ENCODE data around the gene SLC35D3.

The SLC35D3 gene

DNA sequence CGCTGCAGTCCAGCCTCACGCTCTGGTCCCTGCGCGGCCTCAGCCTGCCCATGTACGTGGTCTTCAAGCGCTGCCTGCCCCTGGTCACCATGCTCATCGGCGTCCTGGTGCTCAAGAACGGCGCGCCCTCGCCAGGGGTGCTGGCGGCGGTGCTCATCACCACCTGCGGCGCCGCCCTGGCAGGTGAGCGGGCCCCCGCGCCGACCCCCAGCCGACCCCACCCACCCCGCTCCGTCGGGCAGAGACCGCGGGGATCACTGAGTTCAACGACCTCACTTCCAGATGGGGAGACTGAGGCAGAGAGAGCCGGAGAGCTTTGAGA, 545 bp downstream of the SLC35D3 start:
- TF ChIP-seq, protein P1, sequence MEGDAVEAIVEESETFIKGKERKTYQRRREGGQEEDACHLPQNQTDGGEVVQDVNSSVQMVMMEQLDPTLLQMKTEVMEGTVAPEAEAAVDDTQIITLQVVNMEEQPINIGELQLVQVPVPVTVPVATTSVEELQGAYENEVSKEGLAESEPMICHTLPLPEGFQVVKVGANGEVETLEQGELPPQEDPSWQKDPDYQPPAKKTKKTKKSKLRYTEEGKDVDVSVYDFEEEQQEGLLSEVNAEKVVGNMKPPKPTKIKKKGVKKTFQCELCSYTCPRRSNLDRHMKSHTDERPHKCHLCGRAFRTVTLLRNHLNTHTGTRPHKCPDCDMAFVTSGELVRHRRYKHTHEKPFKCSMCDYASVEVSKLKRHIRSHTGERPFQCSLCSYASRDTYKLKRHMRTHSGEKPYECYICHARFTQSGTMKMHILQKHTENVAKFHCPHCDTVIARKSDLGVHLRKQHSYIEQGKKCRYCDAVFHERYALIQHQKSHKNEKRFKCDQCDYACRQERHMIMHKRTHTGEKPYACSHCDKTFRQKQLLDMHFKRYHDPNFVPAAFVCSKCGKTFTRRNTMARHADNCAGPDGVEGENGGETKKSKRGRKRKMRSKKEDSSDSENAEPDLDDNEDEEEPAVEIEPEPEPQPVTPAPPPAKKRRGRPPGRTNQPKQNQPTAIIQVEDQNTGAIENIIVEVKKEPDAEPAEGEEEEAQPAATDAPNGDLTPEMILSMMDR (IDR thresholded peaks at IDR 0.05; ENCODE audit: control insufficient read depth, extremely low read depth, insufficient read depth) = no peak
- DNase-seq (ENCODE audit: low read depth) = no peak

DNA sequence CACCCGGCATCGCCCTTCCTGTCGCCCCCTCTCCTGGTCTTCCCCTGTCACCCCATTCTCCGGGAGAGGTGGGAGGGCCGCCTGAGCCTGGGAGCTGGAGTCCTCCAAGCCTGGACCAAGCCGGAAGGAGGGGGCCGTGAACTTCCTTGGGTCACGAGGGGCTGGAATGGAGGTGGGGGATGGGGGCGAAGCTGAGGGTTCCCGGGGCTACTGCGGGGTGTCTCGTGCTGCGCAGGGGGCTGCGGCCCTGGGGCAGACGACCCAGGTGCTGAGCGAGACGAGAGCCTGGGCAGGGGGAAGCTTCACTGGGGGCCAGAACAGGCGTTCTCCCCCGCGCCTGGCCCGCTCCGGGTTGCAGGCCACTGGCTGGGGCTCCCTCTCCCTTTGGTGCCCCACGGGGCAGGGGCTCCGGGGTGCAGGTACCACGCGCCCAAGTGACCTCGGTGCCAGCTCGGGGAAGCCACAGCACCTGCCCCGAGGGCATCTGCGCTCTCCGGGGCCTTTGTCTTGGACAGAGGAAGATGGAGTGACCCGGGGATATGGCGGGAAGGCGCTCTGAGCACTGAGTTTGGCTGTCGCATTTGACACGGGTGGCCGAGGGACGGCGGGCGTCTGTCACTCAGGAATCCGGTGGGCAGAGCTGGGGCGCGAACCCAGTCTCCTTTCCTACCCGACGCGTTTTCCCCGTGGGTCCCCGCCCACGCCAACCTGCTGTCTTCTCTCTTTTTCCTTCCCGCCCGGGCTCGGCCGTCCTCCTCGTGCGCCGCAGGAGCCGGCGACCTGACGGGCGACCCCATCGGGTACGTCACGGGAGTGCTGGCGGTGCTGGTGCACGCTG, 1.2 kb downstream of the SLC35D3 start:
- no peak overlapping the region for H3K4me3 ChIP-seq (ENCODE audit: low read depth, low read length)
- TF ChIP-seq, protein P1 (IDR thresholded peaks at IDR 0.05; ENCODE audit: control insufficient read depth, extremely low read depth, insufficient read depth) = no peak
- DNase-seq (ENCODE audit: low read depth) = no peak

More for the DNA sequence above, 545 bp downstream of the SLC35D3 start:
- H3K4me3 ChIP-seq (ENCODE audit: low read depth, low read length) = peak overlapping the region; percentile 46; the same call in 1 of the 2 replicates

DNA sequence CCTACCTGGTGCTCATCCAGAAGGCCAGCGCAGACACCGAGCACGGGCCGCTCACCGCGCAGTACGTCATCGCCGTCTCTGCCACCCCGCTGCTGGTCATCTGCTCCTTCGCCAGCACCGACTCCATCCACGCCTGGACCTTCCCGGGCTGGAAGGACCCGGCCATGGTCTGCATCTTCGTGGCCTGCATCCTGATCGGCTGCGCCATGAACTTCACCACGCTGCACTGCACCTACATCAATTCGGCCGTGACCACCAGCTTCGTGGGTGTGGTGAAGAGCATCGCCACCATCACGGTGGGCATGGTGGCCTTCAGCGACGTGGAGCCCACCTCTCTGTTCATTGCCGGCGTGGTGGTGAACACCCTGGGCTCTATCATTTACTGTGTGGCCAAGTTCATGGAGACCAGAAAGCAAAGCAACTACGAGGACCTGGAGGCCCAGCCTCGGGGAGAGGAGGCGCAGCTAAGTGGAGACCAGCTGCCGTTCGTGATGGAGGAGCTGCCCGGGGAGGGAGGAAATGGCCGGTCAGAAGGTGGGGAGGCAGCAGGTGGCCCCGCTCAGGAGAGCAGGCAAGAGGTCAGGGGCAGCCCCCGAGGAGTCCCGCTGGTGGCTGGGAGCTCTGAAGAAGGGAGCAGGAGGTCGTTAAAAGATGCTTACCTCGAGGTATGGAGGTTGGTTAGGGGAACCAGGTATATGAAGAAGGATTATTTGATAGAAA, 2.0 kb downstream of the SLC35D3 start:
- TF ChIP-seq, protein P1 (IDR thresholded peaks at IDR 0.05; ENCODE audit: control insufficient read depth, extremely low read depth, insufficient read depth) = no peak
- H3K4me3 ChIP-seq (ENCODE audit: low read depth, low read length) = no peak overlapping the region
- no peak for DNase-seq (ENCODE audit: low read depth)

DNA sequence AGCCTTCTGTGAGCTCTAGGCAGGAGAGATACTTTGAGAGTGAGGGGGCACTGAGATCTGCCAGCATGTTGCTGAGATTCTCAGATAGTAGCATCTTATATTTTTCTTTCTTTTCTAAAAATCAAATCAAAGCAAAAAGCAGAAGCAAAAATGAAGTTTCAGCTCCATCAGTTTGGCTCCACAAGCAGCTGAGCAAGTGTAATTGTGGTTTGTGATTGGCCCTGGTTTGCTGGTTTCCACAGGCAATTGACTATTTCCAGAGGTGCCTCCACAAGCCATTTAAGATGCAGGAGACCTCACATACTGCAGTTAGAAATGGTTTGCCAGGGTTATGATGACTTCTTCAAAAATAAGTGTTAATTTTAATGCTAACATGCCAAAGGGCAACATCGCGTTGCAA, 4.3 kb downstream of the SLC35D3 start:
- H3K4me3 ChIP-seq (ENCODE audit: low read depth, low read length) = no peak overlapping the region
- TF ChIP-seq, protein P1 (IDR thresholded peaks at IDR 0.05; ENCODE audit: control insufficient read depth, extremely low read depth, insufficient read depth) = no peak
- no peak for DNase-seq (ENCODE audit: low read depth)

DNA sequence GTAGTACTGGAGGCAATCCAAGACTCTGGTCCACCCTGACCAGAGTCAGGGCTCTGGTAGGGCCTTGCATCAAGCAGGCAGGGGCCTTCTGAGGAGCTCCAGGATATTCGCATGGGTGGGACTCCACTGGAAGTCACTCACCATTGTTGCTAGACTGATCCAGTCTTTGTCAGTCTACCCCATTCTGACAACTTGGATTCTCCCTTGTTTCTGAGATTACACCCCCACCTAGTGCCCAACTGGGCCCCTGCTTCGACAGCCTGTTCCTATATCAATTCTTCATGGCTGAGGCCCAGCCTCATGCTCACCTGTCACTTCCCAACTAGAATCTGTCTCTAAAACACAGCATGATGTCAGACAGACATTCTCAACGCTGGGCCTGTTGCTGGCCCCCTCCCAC, 5.2 kb downstream of the SLC35D3 start:
- DNase-seq (ENCODE audit: low read depth) = no peak
- TF ChIP-seq, protein P1 (IDR thresholded peaks at IDR 0.05; ENCODE audit: control insufficient read depth, extremely low read depth, insufficient read depth) = peak; percentile 14; the same call in 1 of the 2 replicates
- no peak overlapping the region for H3K4me3 ChIP-seq (ENCODE audit: low read depth, low read length)

DNA sequence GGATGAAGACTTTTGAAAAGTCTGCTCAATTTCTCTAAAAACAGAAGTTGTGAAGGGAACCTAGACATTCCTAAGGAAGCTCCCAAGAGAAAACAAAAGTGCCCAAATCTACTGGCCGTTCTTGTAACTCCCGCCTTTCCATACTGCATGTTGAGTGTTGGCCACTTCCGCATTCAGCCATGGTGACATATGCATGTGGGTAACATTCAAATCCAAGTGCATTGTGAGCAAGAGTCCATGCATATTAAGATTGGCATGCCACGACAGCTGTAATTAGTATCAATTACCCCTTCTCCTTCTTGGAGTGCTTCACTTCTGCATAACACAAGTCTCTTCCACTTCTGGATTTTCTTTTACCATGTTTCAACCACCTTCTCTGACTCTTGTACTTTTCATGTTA, 8.4 kb downstream of the SLC35D3 start:
- TF ChIP-seq, protein P1 (IDR thresholded peaks at IDR 0.05; ENCODE audit: control insufficient read depth, extremely low read depth, insufficient read depth) = no peak
- DNase-seq (ENCODE audit: low read depth) = no peak
- H3K4me3 ChIP-seq (ENCODE audit: low read depth, low read length) = no peak overlapping the region
